GM12892 (cell line): ENCODE data around the gene WDR64.

Experiments used
- DNase-seq: peaks from one replicate; pipeline ENCODE4 v3.0.0; 2011; ENCODE audit not compliant: insufficient read length
- FAIRE-seq: peaks from 2 replicates; lab custom pipeline; 2011; peaks lifted over from hg19 to GRCh38; lab: Jason Lieb, UNC
- POLR2A ChIP-seq: IDR thresholded peaks from 2 replicates; pipeline ENCODE4 v1.6.1; 2011; ENCODE audit warnings: low read depth, low read length, control low read depth
- POLR2AphosphoS5 ChIP-seq: IDR thresholded peaks from 2 replicates; pipeline ENCODE4 v1.6.1; 2011; ENCODE audit warnings: low read depth, low read length, control low read depth
- TAF1 ChIP-seq: IDR thresholded peaks from 2 replicates; pipeline ENCODE4 v1.6.1; 2011; ENCODE audit warnings: low read depth, mild to moderate bottlenecking, control low read depth, low read length, borderline replicate concordance

WDR64 gene

GRCh38 chr1:241762713-241763339 is 110.7 kb downstream of the WDR64 start:
- FAIRE-seq (no peak), DNase-seq (no peak)
- TF ChIP-seq TAF1 (no peak), POLR2A (no peak), POLR2AphosphoS5 (no peak)

DNA sequence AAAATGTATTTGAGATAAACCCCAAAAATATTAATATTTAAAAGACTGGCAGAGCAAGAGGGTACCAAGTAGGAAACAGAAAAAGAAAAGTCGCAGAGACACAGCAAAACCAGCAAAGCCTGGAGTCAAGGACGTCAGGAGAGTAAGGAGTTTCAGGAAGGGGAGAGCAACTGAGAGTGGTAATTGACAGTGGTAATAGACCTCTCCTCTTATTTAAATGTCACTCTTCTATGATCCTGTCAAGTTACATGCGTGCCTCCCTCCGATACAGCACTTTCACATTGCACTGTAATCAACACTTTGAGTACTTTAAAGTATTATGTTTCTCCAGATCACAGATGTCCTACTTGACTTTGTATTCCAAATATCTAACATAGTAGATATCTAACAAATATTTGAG is 113.3 kb downstream of the WDR64 start:
- FAIRE-seq (no peak), DNase-seq (no peak)
- no peak for TF ChIP-seq POLR2A
- TF ChIP-seq TAF1, result no peak
- TF ChIP-seq POLR2AphosphoS5, result no peak

DNA sequence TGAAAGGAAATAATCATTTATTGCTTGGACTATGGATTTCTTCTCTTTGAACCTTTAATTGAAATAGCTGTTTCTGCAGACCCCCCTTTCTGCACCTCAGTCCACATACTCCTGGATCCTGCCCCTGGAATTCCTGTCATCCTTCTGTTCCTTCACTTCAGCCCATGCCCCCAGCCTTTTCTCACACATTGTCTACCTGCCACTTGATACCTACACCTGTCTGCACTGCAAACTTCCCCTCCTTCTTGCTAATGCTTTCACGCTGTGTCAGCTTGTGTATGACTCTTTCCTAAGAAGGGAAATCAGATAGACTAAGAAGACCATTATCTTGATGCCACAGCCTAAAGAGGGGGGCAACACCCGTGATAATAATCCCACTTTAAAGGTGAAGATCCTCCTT is 115.7 kb downstream of the WDR64 start:
- no peak for DNase-seq
- no peak for FAIRE-seq

DNA sequence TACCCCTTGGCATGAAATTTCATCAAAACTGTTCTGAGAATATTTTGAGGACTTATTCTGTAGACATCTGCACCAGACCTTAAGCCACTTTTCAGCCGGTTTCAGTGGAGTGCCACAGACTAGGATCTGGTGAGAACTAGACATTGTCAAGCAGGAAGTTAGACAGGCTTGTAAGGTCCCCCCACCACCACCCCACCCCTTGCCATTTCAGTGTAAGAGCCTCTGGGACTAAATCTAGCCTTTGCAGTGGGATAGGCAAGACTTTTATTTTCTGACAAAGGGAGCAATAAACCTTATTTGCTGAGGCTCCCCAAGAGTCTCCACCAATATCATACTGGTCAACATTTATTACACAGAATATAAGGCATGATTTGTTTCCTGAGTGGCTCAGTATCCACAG is 118.0 kb downstream of the WDR64 start:
- DNase-seq (no peak), FAIRE-seq (no peak)
- no peak for TF ChIP-seq POLR2AphosphoS5
- TF ChIP-seq POLR2A, result no peak
- no peak for TF ChIP-seq TAF1

More for the DNA sequence above, 115.7 kb downstream of the WDR64 start:
- TF ChIP-seq TAF1, result no peak
- TF ChIP-seq POLR2A, result no peak
- TF ChIP-seq POLR2AphosphoS5, result no peak

DNA sequence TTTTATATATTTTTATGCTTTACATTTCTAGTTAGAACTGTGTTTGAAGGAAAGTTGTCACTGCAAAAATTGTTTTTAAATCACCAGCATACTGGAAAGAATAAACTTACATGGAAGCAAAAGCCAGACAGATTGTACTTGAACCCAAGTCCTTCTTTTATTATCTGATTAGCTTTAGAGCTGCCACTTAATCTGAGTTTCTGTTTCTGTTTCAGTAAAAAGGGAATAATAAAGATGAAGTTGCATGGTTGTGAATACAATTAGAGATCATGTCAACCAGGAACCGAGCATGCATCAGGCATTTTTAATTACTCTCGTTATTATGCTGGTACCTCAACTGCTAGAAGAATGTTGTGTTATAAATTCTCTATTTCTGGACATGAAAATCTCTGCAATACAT is 119.0 kb downstream of the WDR64 start:
- no peak for DNase-seq
- FAIRE-seq, result no peak
- TF ChIP-seq POLR2A (no peak), TAF1 (no peak), POLR2AphosphoS5 (no peak)

GRCh38 chr1:241772932-241773500 is 120.9 kb downstream of the WDR64 start:
- TF ChIP-seq TAF1 (no peak), POLR2A (no peak), POLR2AphosphoS5 (no peak)
- FAIRE-seq (no peak), DNase-seq (no peak)

DNA sequence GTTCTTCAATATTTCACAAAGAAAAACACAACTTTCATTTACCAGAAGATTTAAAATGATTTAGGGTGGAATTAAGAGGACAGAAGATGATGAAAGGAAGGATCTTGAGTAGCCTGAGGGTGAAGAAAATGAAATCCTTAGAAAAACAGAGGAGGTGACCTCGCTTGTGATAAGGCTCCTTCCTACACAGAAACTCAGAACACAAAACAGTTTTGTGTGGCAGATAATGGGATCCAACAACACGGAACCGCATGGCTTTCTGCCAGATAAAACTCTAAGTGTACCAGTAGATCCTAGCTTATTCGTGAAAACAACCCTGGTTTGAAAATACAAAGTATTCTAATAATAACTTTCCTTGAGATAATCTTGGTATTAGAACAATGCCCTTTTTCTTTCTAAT is 121.9 kb downstream of the WDR64 start:
- DNase-seq, result no peak
- FAIRE-seq, result no peak
- TF ChIP-seq TAF1 (no peak), POLR2A (no peak), POLR2AphosphoS5 (no peak)

GRCh38 chr1:241775021-241775420 is 122.9 kb downstream of the WDR64 start:
- FAIRE-seq (no peak), DNase-seq (no peak)
- no peak for TF ChIP-seq POLR2AphosphoS5
- no peak for TF ChIP-seq POLR2A
- no peak for TF ChIP-seq TAF1

DNA sequence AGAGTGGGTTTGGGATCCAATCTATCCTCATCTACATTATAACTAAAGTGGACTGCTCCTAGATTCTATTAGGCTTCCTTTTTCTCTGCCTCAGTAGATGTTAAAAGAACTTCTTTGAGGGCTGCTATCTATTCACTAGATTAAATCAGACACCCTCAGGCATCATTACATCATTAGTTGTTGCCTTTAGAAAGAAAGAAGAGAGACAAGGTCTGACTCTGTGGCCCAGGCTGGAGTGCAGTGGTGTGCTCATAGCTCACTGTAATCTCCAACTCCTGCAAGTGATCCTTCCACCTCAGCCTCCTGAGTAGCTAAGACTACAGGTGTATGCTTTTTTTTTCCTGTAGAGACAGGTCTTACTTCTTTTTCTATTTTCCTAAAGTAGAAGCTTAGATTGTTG is 124.8 kb downstream of the WDR64 start:
- FAIRE-seq, result no peak
- no peak for TF ChIP-seq POLR2AphosphoS5
- TF ChIP-seq TAF1, result no peak
- TF ChIP-seq POLR2A, result no peak

DNA sequence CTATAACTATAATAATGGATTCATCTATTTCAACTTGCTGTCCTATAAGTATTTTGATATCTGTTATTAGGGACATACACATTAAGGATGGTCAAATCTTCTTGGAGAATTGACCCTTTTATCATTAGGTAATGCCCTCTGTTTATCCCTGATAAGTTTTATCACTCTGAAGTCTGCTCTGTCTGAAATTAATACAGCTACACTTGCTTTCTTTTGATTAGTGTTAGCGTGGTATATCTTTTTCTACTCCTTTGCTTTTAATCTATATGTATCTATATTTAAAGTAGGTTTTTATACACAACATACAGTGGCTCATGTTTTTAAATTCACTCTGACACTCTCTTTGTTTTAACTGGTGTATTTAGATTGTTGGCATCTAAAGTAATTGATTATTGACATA is 126.0 kb downstream of the WDR64 start:
- FAIRE-seq (no peak), DNase-seq (no peak)
- TF ChIP-seq POLR2A (no peak), POLR2AphosphoS5 (no peak), TAF1 (no peak)

More for the DNA sequence above, 124.8 kb downstream of the WDR64 start:
- no peak for DNase-seq

DNA sequence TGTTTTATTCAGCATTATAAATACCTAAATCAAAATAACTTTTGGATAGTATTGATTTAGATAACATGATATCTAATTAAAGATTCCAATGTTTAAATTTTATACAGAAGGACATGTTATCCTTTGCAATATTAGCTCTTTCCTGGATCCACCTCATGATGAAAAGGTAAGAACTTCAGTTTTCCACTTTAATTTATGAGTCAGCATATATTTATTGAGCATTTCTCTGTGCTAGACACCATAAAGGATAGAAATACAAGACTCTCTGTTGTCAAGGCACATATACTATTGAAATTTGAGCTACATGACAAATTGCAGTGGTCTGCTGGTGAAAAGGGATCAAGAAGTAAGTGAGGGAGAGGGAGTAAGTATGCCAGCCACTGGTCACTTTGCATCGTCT is 127.8 kb downstream of the WDR64 start:
- no peak for FAIRE-seq
- no peak for TF ChIP-seq TAF1
- no peak for TF ChIP-seq POLR2A
- TF ChIP-seq POLR2AphosphoS5, result no peak

GRCh38 chr1:241782396-241782795 is 130.3 kb downstream of the WDR64 start:
- no peak for TF ChIP-seq POLR2A
- TF ChIP-seq TAF1, result no peak
- no peak for TF ChIP-seq POLR2AphosphoS5
- DNase-seq (no peak), FAIRE-seq (no peak)

More for the DNA sequence above, 127.8 kb downstream of the WDR64 start:
- DNase-seq, result no peak

DNA sequence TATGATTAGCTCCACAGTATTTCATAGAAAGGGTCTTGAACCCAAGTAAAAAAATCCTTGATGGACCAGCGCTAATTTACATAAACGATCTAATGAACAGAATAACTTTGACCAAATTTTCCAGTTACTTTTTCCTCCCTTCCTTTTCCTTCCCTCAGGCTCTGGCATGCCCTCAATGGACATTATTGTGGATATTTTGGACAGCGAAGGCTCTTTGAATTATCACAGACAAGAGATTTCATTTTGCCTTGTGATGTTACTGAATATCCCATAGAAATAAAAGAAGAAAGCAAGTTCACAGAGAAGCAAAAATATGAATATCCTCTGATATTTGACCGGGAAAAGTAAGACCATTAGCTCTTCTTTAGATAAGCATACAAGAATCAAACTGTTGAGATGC is 135.6 kb downstream of the WDR64 start:
- FAIRE-seq, result no peak
- TF ChIP-seq TAF1, result no peak
- TF ChIP-seq POLR2A, result no peak
- TF ChIP-seq POLR2AphosphoS5, result no peak
- DNase-seq, result no peak
